Esophagus muscularis mucosa (tissue), 4 donors: ENCODE results near the gene MARVELD2.

Experiments
- CTCF ChIP-seq, 3 experiments: fragments of 200-600 bp in 2 of 3; fragments of 450-650 bp in 1 of 3; sonication (generic) in 2 of 3; IDR thresholded peaks; one replicate each; pipeline ENCODE4 v1.5.1; 2017 to 2019; ENCODE audit warnings: antibody characterized with exemption in 3 of 3, mild to moderate bottlenecking in 2 of 3, moderate library complexity in 1 of 3
- EP300 ChIP-seq: sonication (generic); formaldehyde crosslinking; IDR thresholded peaks from one replicate; pipeline ENCODE4 v1.6.1; 2017; ENCODE audit warnings: antibody characterized with exemption
- POLR2A ChIP-seq: fragments of 450-650 bp; IDR thresholded peaks from one replicate; pipeline ENCODE4 v1.6.1; 2017; ENCODE audit warnings: antibody characterized with exemption, moderate library complexity, mild to moderate bottlenecking, low read depth

DNA sequence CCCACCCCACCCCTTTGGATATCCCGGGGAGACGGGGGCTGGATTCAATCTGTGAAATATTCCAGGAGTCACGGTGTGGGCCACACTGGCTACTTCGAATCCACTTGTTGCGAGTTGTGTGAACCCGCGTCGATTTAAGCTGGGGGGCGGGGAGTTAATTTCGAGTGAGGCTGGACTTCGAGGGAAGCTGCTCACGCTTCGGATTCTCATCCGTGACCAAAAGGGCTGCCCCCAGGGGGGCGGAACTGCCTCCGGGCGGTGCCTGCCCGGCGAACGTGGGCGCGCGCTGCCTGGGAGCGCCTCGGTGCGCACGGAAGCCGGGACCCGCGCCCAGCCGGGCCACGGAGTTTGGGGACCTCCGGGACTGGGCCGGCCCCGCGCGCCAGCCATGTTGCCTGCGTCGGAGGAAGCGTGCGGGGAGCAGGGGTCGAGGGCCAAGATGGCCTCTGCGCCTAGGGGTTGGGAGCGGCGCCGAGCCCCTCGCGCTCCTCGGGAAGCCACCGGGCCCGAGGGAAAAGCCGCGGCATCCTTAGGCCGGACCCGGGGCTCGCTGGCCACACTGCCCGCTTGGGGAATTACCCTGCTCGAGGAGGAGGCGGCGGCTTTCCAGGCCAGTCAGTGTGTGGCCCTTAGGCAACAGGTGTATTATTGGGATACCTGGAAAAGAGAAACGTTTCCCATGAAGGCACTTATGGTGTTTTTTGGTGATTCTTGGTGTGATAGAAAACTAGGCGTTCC lies 78.6 kb downstream of the MARVELD2 start:
- TF ChIP-seq POLR2A (no peak), CTCF (IDR thresholded peaks at IDR 0.05) (no peak), EP300 (no peak)
